LNCaP clone FGC (cell line): Measurements from ENCODE around the gene HDAC4.

Experiments
- DNase-seq: peaks from one replicate; pipeline ENCODE4 v3.0.0-alpha.2; 2011; ENCODE audit warnings: low read depth
- H3K4me3 ChIP-seq: 2 replicates; pipeline ENCODE4 v1.5.1; 2011; ENCODE audit warnings: mild to moderate bottlenecking, low read depth, low read length, control low read depth
- TF ChIP-seq, protein P1 (sequence below): IDR thresholded peaks from 2 replicates; pipeline ENCODE4 v1.5.1; 2012; ENCODE audit warnings: mild to moderate bottlenecking; ENCODE audit not compliant: control insufficient read depth, insufficient read depth; ENCODE audit errors: extremely low read depth

HDAC4 gene

DNA sequence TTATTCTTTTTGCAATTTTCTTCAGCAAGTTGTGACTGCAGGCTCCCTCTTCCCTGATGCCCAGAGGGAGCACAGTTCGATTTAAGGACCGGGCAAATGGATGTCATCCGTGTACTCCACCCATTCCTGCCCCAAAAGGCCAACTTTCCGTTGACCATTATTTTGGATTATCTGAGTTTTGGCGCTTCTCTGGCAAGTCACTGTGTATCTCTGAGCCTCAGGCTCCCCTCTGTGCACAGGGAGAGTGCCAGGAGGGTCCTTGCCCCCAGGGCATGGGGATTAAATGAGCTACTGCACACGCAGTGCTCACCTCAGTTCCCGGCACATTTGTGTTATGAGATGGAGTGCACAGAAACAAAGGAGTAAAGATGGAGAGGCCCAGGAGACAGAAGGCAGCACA, 41.4 kb upstream of the HDAC4 start:
- TF ChIP-seq, protein P1, sequence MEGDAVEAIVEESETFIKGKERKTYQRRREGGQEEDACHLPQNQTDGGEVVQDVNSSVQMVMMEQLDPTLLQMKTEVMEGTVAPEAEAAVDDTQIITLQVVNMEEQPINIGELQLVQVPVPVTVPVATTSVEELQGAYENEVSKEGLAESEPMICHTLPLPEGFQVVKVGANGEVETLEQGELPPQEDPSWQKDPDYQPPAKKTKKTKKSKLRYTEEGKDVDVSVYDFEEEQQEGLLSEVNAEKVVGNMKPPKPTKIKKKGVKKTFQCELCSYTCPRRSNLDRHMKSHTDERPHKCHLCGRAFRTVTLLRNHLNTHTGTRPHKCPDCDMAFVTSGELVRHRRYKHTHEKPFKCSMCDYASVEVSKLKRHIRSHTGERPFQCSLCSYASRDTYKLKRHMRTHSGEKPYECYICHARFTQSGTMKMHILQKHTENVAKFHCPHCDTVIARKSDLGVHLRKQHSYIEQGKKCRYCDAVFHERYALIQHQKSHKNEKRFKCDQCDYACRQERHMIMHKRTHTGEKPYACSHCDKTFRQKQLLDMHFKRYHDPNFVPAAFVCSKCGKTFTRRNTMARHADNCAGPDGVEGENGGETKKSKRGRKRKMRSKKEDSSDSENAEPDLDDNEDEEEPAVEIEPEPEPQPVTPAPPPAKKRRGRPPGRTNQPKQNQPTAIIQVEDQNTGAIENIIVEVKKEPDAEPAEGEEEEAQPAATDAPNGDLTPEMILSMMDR = no peak
- no peak overlapping the region for H3K4me3 ChIP-seq
- no peak for DNase-seq

DNA sequence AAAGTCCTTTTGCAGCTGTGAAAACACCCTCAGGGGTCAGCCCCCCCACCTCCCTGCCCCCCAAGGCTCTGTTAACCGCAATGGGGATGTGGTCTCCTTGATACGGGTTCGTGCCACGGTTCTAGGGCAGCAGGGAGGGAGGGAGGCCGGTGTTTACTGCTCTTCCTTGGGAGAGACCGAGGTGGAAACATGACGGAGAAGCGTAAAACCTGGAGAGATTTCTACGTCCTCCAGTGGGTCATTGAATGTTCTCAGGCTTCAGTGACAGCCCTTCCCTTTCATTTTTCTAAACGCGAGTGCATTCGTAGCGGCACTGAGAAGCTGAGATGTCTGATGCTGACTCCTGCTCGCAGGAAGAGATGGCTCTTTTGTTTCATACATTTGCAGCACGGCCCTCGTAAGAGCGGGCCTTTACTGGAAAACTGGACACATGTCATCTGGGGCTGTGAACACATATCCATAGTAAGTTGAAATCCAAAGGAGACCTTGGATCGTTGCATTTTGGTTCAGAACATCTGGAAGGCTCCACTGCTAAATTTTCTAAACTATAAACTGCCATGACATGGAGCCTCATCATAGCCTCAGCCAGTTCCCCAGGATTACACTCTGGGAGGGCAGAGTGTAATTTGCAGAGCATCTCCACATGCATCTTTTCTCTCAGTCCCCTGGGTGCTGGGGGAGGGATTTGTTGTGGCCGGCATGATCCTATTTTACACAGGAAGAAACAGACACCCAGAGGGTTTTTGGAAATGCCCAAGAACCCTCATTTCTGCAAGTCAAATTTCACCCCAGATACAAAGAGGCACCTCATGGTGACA, 40.6 kb upstream of the HDAC4 start:
- TF ChIP-seq, protein P1 = no peak
- H3K4me3 ChIP-seq = no peak overlapping the region
- DNase-seq = no peak

DNA sequence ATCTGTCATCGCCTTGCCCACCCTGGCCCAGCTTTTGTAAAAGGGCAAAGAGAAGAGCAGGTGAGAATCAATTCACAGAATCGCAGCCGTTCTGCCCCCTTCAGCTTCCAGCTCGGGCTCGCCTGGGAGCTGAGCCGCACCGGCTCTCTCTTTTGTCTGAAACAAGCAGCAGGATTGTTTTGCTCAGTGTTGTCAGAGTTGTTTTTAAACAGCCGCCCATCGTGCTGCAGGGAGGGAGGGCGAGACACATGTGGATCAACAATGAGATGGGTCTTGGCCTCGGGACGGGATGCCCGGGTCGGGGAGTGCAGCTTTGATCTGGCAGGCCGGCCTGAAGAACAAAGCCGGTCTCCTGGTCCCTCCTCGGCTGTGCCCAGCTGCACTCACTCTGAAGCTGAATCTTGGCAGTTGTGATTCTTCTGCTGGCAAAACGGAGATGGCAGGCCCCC, 39.7 kb upstream of the HDAC4 start:
- TF ChIP-seq, protein P1 = no peak
- H3K4me3 ChIP-seq = no peak overlapping the region
- DNase-seq = no peak

DNA sequence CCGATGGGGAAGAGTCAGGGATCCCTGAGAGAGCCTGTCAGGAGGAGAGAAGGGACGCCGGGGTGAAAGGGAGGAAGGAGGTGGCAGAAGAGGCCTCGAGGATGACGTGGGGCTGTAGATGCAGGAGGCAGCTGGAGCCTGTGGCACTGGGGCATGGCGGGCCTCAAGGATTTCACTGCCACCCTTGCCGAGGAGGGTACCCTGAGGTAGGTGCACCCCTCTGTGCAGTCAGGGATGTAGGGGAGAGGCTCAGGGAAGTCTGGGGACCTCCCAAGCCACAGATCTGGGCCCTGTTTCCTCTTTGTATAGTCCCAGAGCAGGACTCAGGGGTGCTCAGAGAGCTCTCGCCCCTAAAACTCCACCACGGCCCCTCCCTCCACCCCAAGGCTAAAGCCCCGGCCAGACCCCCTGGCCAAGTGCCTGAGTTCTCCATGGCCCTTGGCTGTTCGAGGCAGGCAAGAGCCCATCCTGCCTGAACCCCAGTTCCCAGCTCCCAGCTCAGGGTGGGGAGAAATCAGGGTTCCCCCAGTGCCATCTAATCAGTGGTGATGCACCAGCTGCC, 39.0 kb upstream of the HDAC4 start:
- H3K4me3 ChIP-seq = no peak overlapping the region

DNA sequence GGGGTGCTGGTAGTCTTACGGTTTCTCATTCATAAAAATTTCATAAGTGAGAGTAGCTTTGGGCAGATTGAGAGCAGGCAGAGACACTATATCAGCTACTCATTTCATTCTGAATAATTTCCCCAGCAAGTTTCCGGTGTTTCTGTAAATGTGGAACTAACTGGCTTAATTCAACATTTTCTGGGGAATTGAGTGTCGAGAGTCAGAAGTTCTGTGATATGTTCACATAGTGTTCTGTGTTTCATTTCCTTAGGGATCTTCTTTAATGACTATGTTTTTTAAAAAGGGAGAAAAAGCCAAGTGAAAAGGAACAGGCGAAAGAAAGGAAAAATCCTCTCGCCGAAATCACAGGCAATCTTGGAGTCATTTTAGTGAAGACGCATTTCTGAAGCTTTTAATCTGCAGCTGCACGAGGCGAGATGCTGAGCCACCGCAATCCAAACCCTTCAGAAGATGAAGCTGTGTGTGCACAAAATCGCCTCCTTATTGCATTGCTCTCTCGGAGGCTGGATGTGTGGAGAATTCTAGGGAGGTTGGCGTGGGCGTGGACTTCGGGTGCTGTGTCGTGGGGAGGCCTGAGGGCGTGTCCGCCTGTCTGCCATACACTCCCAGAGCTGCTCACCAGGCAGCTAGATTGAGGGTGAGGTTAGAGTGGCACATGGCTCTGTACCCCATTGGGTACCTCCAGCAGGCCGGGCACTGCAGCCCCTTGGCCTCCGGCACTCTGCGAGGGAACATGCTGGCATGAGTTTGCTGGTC, 38.4 kb upstream of the HDAC4 start:
- H3K4me3 ChIP-seq = no peak overlapping the region
- DNase-seq = no peak
- TF ChIP-seq, protein P1 = no peak

More for the DNA sequence above, 39.0 kb upstream of the HDAC4 start:
- TF ChIP-seq, protein P1 = no peak
- no peak for DNase-seq

DNA sequence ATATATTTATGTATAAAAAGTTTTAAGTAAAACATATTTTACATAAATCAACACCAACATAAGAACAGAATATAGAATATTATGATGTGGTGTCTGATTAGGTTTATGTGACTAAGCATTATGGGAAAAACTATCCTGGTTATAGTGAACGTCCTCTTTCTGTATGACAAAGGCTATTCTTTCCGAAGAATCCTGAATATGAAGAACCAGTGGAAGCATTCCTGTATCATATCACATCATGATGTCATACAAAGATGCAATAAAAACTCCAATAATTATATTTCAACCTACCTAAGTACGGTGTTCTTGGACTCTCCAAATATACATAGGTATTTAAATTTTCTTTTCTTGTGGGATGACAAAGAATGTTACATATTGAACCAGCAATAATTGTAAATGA, 37.5 kb upstream of the HDAC4 start:
- TF ChIP-seq, protein P1 = no peak
- H3K4me3 ChIP-seq = no peak overlapping the region
- no peak for DNase-seq
